ENCODE measurements around the gene OR10Z1. TPM values are rescaled to one million over a fixed set of nuclear protein-coding genes. Genes with fewer than 3 reads are reported as not detected.

OR10Z1 gene
- total RNA-seq, 1 donor from 2014 or later: not detected

- H3K27me3 ChIP-seq: no peaks in the 10 kb centered on the region
- no peaks in the 10 kb centered on the region for H3K36me3 ChIP-seq
- intact Hi-C loops (cut with DNase I): no loop called here
- DNase-seq (ENCODE audit: extremely low spot score in 2 of 2): no peak
- H3K9me3 ChIP-seq: no peaks in the 10 kb centered on the region
- H3K4me1 ChIP-seq: no peaks in the 10 kb centered on the region
- no peak overlapping the region for H3K4me3 ChIP-seq
- H3K27ac ChIP-seq: no peak overlapping the region
- TF ChIP-seq POLR2AphosphoS5 (IDR thresholded peaks at IDR 0.05; ENCODE audit: insufficient read depth in 1 of 2, low read depth in 1 of 2): no peak
- TF ChIP-seq CTCF (IDR thresholded peaks at IDR 0.05): no peak
Observed at GRCh38 chr1:158654086-158654485, 49.0 kb downstream of the OR10Z1 start.

GRCh38 chr1:158654571-158654970 lies 49.5 kb downstream of the OR10Z1 start:
- Histone ChIP-seq H3K27me3 (no peaks in the 10 kb centered on the region), H3K4me1 (no peaks in the 10 kb centered on the region), H3K36me3 (no peaks in the 10 kb centered on the region), H3K4me3 (no peak overlapping the region), H3K27ac (no peak overlapping the region), H3K9me3 (no peaks in the 10 kb centered on the region)
- TF ChIP-seq POLR2A (IDR thresholded peaks at IDR 0.05): no peak
- no peak for TF ChIP-seq CTCF (IDR thresholded peaks at IDR 0.05)
- no peak for TF ChIP-seq POLR2AphosphoS5 (IDR thresholded peaks at IDR 0.05; ENCODE audit: insufficient read depth in 1 of 2, low read depth in 1 of 2)
- no peak for DNase-seq (ENCODE audit: extremely low spot score in 2 of 2)
- intact Hi-C loops (cut with DNase I): no loop called here

Other genes with a start within 250 kb of the OR10Z1 start
- not detected for gene OR10T2, start 205.8 kb upstream of the OR10Z1 start, total RNA-seq
- gene OR10K2, start 179.0 kb upstream of the OR10Z1 start, total RNA-seq: not detected
- not detected for gene OR10K1, start 143.4 kb upstream of the OR10Z1 start, total RNA-seq
- not detected for gene OR10R2, start 133.0 kb upstream of the OR10Z1 start, total RNA-seq
- gene OR6Y1, start 50.9 kb upstream of the OR10Z1 start, total RNA-seq: not detected
- not detected for gene OR6P1, start 34.7 kb upstream of the OR10Z1 start, total RNA-seq
- gene OR10X1, start 25.4 kb upstream of the OR10Z1 start, total RNA-seq: not detected
- 0.25 TPM for gene SPTA1, start 81.4 kb downstream of the OR10Z1 start, total RNA-seq
- not detected for gene OR6K2, start 95.4 kb downstream of the OR10Z1 start, total RNA-seq
- not detected for gene OR6K3, start 115.5 kb downstream of the OR10Z1 start, total RNA-seq
- gene OR6K6, start 149.5 kb downstream of the OR10Z1 start, total RNA-seq: not detected
- not detected for gene OR6N1, start 166.9 kb downstream of the OR10Z1 start, total RNA-seq
- not detected for gene OR6N2, start 175.9 kb downstream of the OR10Z1 start, total RNA-seq
- 3.2 TPM for gene MNDA, start 226.1 kb downstream of the OR10Z1 start, total RNA-seq

Data from vagina (tissue), 2 donors.